SJSA1 (cell line): ENCODE data around the gene C1orf53. TPM values are rescaled to one million over a fixed set of nuclear protein-coding genes. Genes with fewer than 3 reads are reported as not detected.
"Not testable (repeated sequence)": the region's sequence is repeated elsewhere in the genome, so short reads cannot be mapped to it uniquely, and the experiment has no call there.

Experiments used
- DNase-seq, 2 experiments: peaks; one replicate each; pipeline ENCODE4 v3.0.0-alpha.2; 2015 to 2020; ENCODE audit warnings: low spot score in 2 of 2, low read depth in 1 of 2
- H3K27ac ChIP-seq: fragments of 250-450 bp; sonication (Bioruptor Pico); 2 replicates; pipeline ENCODE4 v1.5.1; 2020; ENCODE audit warnings: mild to moderate bottlenecking, moderate library complexity
- H3K27me3 ChIP-seq: fragments of 250-450 bp; sonication (Bioruptor Pico); replicated peaks from 2 replicates; pipeline ENCODE4 v1.5.1; 2020; ENCODE audit warnings: mild to moderate bottlenecking, moderate library complexity
- H3K36me3 ChIP-seq: fragments of 250-450 bp; sonication (Bioruptor Pico); 2 replicates; pipeline ENCODE4 v1.5.1; 2020; ENCODE audit warnings: mild to moderate bottlenecking
- H3K4me1 ChIP-seq: fragments of 250-450 bp; sonication (Bioruptor Pico); replicated peaks from 2 replicates; pipeline ENCODE4 v1.6.1; 2021; ENCODE audit warnings: mild to moderate bottlenecking
- H3K4me3 ChIP-seq: fragments of 250-450 bp; sonication (Bioruptor Pico); 2 replicates; pipeline ENCODE4 v1.5.1; 2020; ENCODE audit warnings: mild to moderate bottlenecking
- H3K9me3 ChIP-seq: fragments of 250-450 bp; sonication (Bioruptor Pico); replicated peaks from 2 replicates; pipeline ENCODE4 v1.5.1; 2020; ENCODE audit warnings: mild to moderate bottlenecking
- total RNA-seq: library from RNA; depleted of rRNA; stranded (reverse); fragments of >200 nt; shearing (Covaris generic); gene quantifications from 2 replicates; pipeline ENCODE4 v1.2.3, GENCODE V29; 2014; rRNA removed

Gene C1orf53
- total RNA-seq, 1 experiment from 2014 or later = 13.6 TPM

DNA sequence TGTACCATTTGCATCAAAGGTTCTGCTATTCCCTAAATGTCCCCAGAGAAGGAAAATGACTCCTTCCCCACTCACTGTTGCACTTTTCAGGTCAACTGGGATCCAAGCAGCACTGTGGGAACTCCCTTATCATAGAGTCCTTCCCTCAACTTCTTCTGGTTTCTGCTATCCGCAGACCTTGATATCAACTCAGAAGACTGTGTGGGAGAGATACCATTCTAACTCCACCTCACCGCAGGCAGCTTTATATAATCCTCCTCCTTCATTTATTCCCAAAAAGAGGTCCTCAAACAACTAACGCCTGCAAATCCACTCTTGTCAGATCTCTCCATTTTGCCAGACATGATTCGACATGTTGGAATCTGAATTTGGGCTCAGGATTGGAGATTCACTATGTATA, 42.1 kb downstream of the C1orf53 start:
- DNase-seq = no peak
- H3K9me3 ChIP-seq = no peaks in the 10 kb centered on the region
- H3K36me3 ChIP-seq = no peaks in the 10 kb centered on the region
- H3K4me1 ChIP-seq = no peaks in the 10 kb centered on the region
- H3K27ac ChIP-seq = no peak overlapping the region
- no peak overlapping the region for H3K4me3 ChIP-seq
- no peaks in the 10 kb centered on the region for H3K27me3 ChIP-seq

DNA sequence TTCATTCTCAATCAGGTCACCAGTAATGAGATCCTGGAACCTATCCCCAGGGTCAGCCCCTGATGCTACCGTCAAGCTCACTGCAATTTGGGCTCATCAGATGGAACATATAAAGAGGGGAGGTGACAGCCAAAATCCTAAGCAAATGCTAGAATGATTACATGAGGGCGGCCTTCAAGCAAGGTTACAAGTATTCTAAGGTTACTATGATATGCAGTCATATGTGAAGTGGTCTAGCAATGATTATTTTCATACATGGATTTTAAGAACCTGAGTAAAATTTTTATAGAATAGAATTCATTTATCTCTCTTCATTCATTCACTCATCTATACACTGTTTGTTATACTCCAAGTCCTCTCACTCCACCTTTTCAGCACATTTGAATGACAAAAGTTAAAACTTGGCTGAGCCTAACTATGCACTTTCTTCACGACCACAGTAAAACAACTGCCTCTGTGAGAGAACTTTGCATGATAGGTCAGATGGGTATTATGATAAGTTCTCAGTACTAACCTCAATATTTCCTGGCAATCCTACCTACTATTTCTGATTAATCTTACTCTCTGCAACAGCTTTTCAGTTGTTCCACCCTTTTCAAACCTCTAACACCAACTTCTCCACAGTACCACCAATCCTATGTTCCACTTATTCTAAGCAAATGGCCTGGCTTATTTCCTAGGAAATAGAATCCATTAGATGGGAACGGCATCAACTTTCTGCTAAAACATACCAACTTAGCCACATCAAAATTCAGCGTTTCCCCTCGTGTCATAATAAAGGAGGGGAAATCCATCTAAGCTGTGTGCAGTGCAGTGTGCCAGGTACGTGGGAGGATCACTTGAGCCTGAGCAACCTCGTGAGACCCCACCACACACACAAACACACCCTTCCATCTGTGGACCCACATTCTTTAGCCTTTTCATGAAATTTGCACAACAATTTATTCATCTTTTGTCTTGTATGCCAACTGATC, 46.8 kb downstream of the C1orf53 start:
- H3K27me3 ChIP-seq = no peaks in the 10 kb centered on the region
- no peak for DNase-seq
- H3K36me3 ChIP-seq = no peaks in the 10 kb centered on the region
- H3K27ac ChIP-seq = no peak overlapping the region
- no peaks in the 10 kb centered on the region for H3K4me1 ChIP-seq
- H3K9me3 ChIP-seq = no peaks in the 10 kb centered on the region
- H3K4me3 ChIP-seq = no peak overlapping the region

DNA sequence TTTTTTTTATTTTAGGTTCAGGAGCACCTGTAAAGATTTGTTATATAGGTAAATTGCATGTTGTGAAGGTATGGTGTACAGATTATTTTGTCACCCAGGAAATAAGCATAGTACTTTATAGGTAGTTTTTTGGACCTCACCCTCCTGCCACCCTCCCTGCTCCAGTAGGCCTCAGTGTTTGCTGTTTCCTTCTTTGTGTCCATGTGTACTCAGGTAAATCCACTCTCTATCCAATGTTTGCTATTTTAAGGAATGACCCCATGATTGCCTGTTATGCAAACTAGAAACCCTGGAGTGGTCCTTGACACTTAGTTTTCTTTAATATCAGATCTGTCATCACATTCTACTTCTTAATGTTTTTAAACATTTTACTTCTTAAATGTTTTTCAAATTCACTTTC, 48.7 kb downstream of the C1orf53 start:
- no peaks in the 10 kb centered on the region for H3K9me3 ChIP-seq
- no peaks in the 10 kb centered on the region for H3K36me3 ChIP-seq
- no peaks in the 10 kb centered on the region for H3K4me1 ChIP-seq
- no peak overlapping the region for H3K4me3 ChIP-seq
- 0 out of 2 replicates have a peak, but pooled peaks cover 3% of the 10 kb centered on the region for H3K27me3 ChIP-seq
- H3K27ac ChIP-seq = no peak overlapping the region
- DNase-seq = no peak

DNA sequence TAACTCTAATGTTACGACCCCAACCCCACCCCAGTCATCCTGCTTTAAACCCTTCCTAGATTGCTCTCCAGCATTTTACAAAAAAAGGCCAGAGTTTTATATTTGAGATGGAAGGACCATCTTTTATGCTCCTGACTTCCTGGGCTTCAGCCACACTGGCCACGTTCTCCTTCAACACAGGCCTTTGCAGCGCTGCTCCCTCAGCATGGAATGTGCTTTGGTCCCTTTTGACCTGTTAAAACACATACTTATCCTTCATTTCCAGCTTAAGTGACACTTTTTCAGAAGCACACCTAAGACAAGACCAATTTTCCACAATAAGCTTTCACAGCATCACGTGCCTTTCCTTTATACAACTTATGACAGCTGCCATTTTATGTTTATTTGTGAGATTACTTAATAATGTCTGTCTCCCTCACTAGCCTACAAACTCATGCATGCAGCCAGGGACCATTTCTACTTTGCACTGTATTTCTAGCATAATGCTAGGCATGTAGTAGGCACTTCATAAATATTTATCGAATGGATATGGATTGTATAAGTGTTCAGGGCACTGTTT, 49.3 kb downstream of the C1orf53 start:
- no peak for DNase-seq
- Histone ChIP-seq H3K36me3 (no peaks in the 10 kb centered on the region), H3K27me3 (0 out of 2 replicates have a peak, but pooled peaks cover 3% of the 10 kb centered on the region)

DNA sequence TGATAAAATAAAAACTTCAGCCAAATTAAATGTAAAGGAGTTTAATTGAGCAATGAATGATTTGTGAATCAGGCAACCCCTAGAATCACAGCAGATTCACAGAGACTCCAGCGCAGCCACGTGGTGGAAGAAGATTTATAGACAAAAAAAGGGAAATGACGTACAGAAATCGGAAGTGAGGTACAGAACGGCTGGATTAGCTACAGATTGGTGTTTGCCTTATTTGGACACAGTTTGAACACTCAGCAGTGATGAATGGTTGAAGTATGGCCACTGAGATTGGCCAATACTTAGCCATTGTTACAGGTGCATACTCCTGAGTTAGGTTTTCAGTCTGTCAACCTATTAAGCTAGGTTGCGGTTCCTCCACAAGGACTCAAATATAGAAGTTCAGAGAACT, 51.0 kb downstream of the C1orf53 start:
- DNase-seq, H3K4me3 ChIP-seq, H3K27me3 ChIP-seq, H3K4me1 ChIP-seq, H3K27ac ChIP-seq, H3K9me3 ChIP-seq, H3K36me3 ChIP-seq: not testable (repeated sequence)

More for the DNA sequence above, 49.3 kb downstream of the C1orf53 start:
- no peak overlapping the region for H3K4me3 ChIP-seq
- no peak overlapping the region for H3K27ac ChIP-seq
- H3K4me1 ChIP-seq = no peaks in the 10 kb centered on the region
- H3K9me3 ChIP-seq = no peaks in the 10 kb centered on the region

DNA sequence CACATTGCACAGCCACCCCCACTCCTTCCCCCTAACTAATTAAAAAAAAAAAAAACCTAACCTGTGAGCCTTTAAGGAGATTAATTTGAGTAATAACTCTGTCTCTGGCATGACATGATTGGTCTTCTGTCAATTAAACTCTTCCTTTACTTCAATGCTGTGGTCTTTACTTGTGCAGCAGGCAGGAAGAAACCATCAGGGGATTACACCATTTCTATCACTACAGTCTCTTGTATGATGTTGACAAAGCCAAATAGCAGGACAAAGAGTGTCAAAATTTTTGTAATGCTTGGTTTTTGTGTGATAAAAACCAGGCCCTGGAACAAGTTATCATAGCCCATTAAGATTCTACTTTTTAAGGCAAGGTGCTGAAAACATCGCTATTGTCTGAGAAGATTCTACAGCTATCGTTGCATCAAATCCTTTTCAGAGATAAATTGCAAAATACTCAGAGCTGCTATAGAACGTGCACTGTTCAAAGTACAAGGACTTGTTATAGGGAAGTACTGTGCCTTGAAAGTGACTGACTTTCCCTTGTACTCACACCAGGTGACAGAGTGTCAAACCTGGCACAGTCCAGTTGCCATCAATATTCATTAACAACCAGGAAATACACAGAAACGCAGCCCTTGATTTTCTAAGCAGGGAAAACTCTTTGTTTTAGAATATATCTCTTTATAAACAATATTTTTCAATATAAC, 52.4 kb downstream of the C1orf53 start:
- Histone ChIP-seq H3K9me3 (no peaks in the 10 kb centered on the region), H3K27me3 (0 out of 2 replicates have a peak, but pooled peaks cover 3% of the 10 kb centered on the region), H3K27ac (no peak overlapping the region), H3K36me3 (no peaks in the 10 kb centered on the region), H3K4me1 (no peaks in the 10 kb centered on the region), H3K4me3 (no peak overlapping the region)
- no peak for DNase-seq

DNA sequence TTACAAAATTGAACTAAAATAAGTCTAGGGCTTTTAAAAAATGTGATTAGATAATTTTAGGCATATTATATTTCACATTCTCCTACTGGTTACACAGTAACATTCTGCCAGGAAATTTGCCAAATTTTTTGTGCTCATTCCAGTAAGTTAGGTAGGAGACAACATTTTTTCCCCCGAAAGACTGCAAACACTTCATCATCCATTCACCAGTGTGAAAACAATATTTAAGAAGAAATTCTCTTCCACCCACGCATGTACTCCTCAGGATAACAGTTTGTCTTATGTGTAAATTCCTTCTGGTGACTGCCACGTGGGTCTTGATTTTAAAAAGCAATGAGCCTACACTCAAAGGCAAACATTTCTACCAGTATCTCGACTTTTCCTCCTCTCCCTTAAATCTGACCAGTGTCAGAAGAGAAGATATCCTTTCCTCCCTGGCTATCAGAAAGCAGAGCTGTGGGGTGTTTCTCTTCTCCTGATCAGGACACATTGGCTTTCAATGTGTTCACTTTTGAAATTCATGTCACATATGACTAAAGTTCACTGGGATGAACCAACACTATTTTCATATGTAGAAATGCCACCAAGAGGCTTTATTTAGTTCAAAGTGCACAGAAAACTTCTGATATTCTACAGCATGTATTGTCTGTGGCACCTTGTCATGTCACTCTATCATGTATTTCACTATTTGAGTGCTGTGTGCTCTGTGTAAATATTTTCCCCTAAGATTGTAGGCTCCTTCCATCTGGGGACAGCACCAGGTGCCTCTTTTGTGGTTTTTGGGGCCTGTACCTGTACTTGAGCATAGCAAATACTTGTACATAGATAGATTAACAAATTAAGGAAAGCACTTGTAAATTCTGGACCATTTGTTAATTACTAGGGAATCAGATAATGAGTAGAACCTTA, 53.3 kb downstream of the C1orf53 start:
- Histone ChIP-seq H3K27me3 (0 out of 2 replicates have a peak, but pooled peaks cover 3% of the 10 kb centered on the region), H3K4me3 (no peak overlapping the region), H3K36me3 (no peaks in the 10 kb centered on the region), H3K27ac (no peak overlapping the region), H3K9me3 (no peaks in the 10 kb centered on the region), H3K4me1 (no peaks in the 10 kb centered on the region)
- no peak for DNase-seq

Other genes starting within 250 kb of the C1orf53 start
- gene DENND1B, start 127.2 kb upstream of the C1orf53 start, total RNA-seq = 8.4 and 16.1 TPM in 2 replicates
- gene LHX9, start 14.7 kb downstream of the C1orf53 start, total RNA-seq = 0.03 and 0.53 TPM in 2 replicates